Thymus (tissue), 11 donors: ENCODE data around the gene SYT14. TPM values are rescaled to one million over a fixed set of nuclear protein-coding genes. Genes with fewer than 3 reads are reported as not detected.
"Not testable (repeated sequence)": the region's sequence is repeated elsewhere in the genome, so short reads cannot be mapped to it uniquely, and the experiment has no call there.

Source experiments
- DNase-seq, 9 donors: peaks; one replicate each; pipeline ENCODE4 v3.0.0-alpha.2; 2013; ENCODE audit warnings: low spot score in 9 of 9, low read depth in 6 of 9, missing footprints in 1 of 9
- H3K27ac ChIP-seq, 2 donors: one replicate each; pipeline ENCODE4 v1.5.1; 2013; ENCODE audit warnings: control low read depth in 1 of 2, low read depth in 1 of 2, low read length in 1 of 2, mild to moderate bottlenecking in 1 of 2, moderate library complexity in 1 of 2
- H3K27me3 ChIP-seq, 2 donors: one replicate each; pipeline ENCODE4 v1.5.1; 2013; ENCODE audit warnings: low read length in 1 of 2; ENCODE audit not compliant: control insufficient read depth in 2 of 2, insufficient read depth in 1 of 2
- H3K36me3 ChIP-seq, 2 donors: one replicate each; pipeline ENCODE4 v1.5.1; 2013; ENCODE audit warnings: low read length in 1 of 2, mild to moderate bottlenecking in 1 of 2, moderate library complexity in 1 of 2; ENCODE audit not compliant: control insufficient read depth in 2 of 2, insufficient read depth in 2 of 2
- H3K4me1 ChIP-seq, 2 donors: one replicate each; pipeline ENCODE4 v1.5.1; 2013; ENCODE audit warnings: low read length in 2 of 2; ENCODE audit not compliant: control insufficient read depth in 2 of 2, insufficient read depth in 2 of 2
- H3K4me3 ChIP-seq, 2 donors: one replicate each; pipeline ENCODE4 v1.5.1; 2013; ENCODE audit warnings: low read length in 2 of 2, control low read depth in 1 of 2, mild to moderate bottlenecking in 1 of 2
- H3K9me3 ChIP-seq, 2 donors: one replicate each; pipeline ENCODE4 v1.5.1; 2013; ENCODE audit warnings: low read length in 1 of 2, mild to moderate bottlenecking in 1 of 2; ENCODE audit not compliant: control insufficient read depth in 2 of 2, insufficient read depth in 1 of 2
- WGBS: extraction: QIAGEN DNeasy Blood & Tissue Kit; methylation state at CpG from one replicate; pipeline ENCODE4 v1.1.7; 2013; 5-methylcytosine and 5-hydroxymethylcytosine counted together
- polyA plus RNA-seq: library from polyadenylated mRNA; stranded (reverse); fragments of 200-250 nt; gene quantifications from one replicate; pipeline ENCODE4 v1.2.3, GENCODE V29; 2013
- total RNA-seq: library from RNA; stranded (reverse); fragments of 120-200 nt; gene quantifications from one replicate; pipeline ENCODE4 v1.2.4, GENCODE V29; 2013
- donor health status: healthy.

The SYT14 gene
- total and polyA plus RNA-seq, 2 donors: 0.05 to 0.16 TPM

- H3K27me3 ChIP-seq: no peaks in the 10 kb centered on the region
- no peaks in the 10 kb centered on the region for H3K9me3 ChIP-seq
- H3K4me3 ChIP-seq: no peak overlapping the region
- H3K4me1 ChIP-seq: no peaks in the 10 kb centered on the region
- H3K36me3 ChIP-seq: no peaks in the 10 kb centered on the region
- H3K27ac ChIP-seq: no peak overlapping the region
- no peak for DNase-seq
- WGBS: 95% methylated on average over 8 of the region's 8 CpGs
These were observed 236.1 kb downstream of the SYT14 start for GRCh38 chr1:210174133-210174532.

- Histone ChIP-seq H3K9me3 (no peaks in the 10 kb centered on the region), H3K4me3 (no peak overlapping the region), H3K27ac (no peak overlapping the region), H3K4me1 (no peaks in the 10 kb centered on the region), H3K27me3 (no peaks in the 10 kb centered on the region), H3K36me3 (no peaks in the 10 kb centered on the region)
- no peak for DNase-seq
- 73% methylated on average over 2 of the region's 2 CpGs for WGBS
These were observed 247.0 kb downstream of the SYT14 start for GRCh38 chr1:210185063-210185462.

- not testable (repeated sequence) for H3K4me3 ChIP-seq, H3K4me1 ChIP-seq, H3K27ac ChIP-seq, H3K27me3 ChIP-seq, DNase-seq, H3K9me3 ChIP-seq, H3K36me3 ChIP-seq
- 97% methylated on average over 18 of the region's 18 CpGs for WGBS
These were observed 250.0 kb downstream of the SYT14 start for GRCh38 chr1:210187849-210188606.

- Histone ChIP-seq H3K27me3 (no peaks in the 10 kb centered on the region), H3K4me3 (no peak overlapping the region), H3K36me3 (no peaks in the 10 kb centered on the region), H3K4me1 (no peaks in the 10 kb centered on the region), H3K27ac (no peak overlapping the region), H3K9me3 (no peaks in the 10 kb centered on the region)
- DNase-seq: no peak
- 98% methylated on average over 7 of the region's 7 CpGs for WGBS
These were observed 251.4 kb downstream of the SYT14 start for GRCh38 chr1:210189426-210189825.

DNA sequence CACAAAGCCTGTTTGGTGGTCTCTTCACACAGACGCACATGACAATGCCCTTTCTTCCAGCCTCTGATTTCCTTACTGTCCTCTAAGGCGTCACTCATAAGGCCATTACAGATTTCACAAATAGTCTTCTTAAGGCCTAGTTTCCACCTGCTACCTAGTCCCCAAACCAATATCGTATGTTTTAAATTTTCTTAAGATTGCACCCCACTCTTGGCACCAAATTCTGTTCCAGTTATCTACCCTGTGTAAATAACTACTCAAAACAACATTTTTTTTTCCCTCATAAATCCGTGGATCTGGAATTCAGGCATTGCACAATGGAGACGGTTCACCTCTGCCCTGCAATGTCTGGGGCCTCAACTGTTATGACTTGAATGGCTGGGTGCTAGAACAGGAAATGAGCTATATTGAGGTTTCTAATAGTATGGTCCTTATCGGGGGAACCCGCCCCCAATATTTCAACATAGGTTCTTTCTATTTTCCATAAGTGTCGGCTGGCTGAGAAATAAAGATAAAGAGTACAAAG is 257.7 kb downstream of the SYT14 start:
- no peak overlapping the region for H3K27ac ChIP-seq
- DNase-seq: no peak
- no peaks in the 10 kb centered on the region for H3K27me3 ChIP-seq
- no peak overlapping the region for H3K4me3 ChIP-seq
- H3K9me3 ChIP-seq: peaks cover 0 to 3% of the 10 kb centered on the region in 2 donors
- 97% methylated on average over 8 of the region's 8 CpGs for WGBS
- H3K36me3 ChIP-seq: no peaks in the 10 kb centered on the region
- H3K4me1 ChIP-seq: no peaks in the 10 kb centered on the region

DNA sequence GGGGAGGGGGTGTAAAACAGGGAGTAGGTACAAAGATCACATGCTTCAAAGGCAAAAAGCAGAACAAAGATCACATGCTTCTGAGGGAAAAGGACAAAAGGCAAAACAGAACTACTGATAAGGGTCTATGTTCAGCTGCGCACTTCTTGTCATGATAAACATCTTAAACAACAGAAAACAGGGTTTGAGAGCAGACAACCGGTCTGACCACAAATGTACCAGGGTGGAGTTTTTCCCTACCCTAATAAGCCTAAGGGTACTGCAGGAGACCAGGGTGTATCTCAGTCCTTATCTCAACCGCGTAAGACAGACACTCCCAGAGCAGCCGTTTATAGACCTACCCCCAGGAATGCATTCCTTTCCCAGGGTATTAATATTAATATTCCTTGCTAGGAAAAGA is 258.2 kb downstream of the SYT14 start:
- not testable (repeated sequence) for H3K4me1 ChIP-seq, H3K27me3 ChIP-seq, H3K9me3 ChIP-seq, H3K36me3 ChIP-seq, H3K4me3 ChIP-seq, H3K27ac ChIP-seq, DNase-seq
- WGBS: 80% methylated on average over 5 of the region's 5 CpGs

GRCh38 chr1:210198840-210199239 is 260.8 kb downstream of the SYT14 start:
- DNase-seq: no peak
- Histone ChIP-seq H3K36me3 (no peaks in the 10 kb centered on the region), H3K4me3 (no peak overlapping the region), H3K4me1 (no peaks in the 10 kb centered on the region), H3K27me3 (no peaks in the 10 kb centered on the region), H3K27ac (no peak overlapping the region), H3K9me3 (peaks cover 0 to 3% of the 10 kb centered on the region in 2 donors)
- 86% methylated on average over 3 of the region's 3 CpGs for WGBS

- Histone ChIP-seq H3K4me1 (no peaks in the 10 kb centered on the region), H3K9me3 (peaks cover 0 to 3% of the 10 kb centered on the region in 2 donors), H3K36me3 (no peaks in the 10 kb centered on the region), H3K27ac (no peak overlapping the region), H3K27me3 (no peaks in the 10 kb centered on the region), H3K4me3 (no peak overlapping the region)
- 57% methylated on average over 3 of the region's 3 CpGs for WGBS
- DNase-seq: no peak
These were observed 262.2 kb downstream of the SYT14 start for GRCh38 chr1:210200124-210200736.

GRCh38 chr1:210201681-210202080 is 263.7 kb downstream of the SYT14 start:
- Histone ChIP-seq H3K9me3 (peaks cover 0 to 1% of the 10 kb centered on the region in 2 donors), H3K4me3 (no peak overlapping the region), H3K36me3 (no peaks in the 10 kb centered on the region), H3K4me1 (no peaks in the 10 kb centered on the region), H3K27me3 (no peaks in the 10 kb centered on the region), H3K27ac (no peak overlapping the region)
- 72% methylated on average over 3 of the region's 3 CpGs for WGBS
- no peak for DNase-seq
